HG03457 (cell line): ENCODE measurements around the gene SEMA3C.
A peak's percentile ranks its signal among the peaks of the same experiment; 100 is the strongest.

Experiments used
- ATAC-seq: cut with Tn5 transposase; IDR thresholded peaks from one replicate; pipeline ENCODE4 v1.9.1; 2021; ENCODE audit warnings: moderate number of reproducible peaks; ENCODE audit not compliant: unreplicated experiment

The SEMA3C gene

GRCh38 chr7:80918909-80919721 lies at the start of gene SEMA3C:
SEMA3C (minus strand) TSS chr7:80919051; CDS start chr7:80916781, 2,270 bp downstream.
- peak; percentile 49 for ATAC-seq

GRCh38 chr7:80968606-80969005 lies 49.8 kb upstream of the SEMA3C start:
- ATAC-seq = no peak

DNA sequence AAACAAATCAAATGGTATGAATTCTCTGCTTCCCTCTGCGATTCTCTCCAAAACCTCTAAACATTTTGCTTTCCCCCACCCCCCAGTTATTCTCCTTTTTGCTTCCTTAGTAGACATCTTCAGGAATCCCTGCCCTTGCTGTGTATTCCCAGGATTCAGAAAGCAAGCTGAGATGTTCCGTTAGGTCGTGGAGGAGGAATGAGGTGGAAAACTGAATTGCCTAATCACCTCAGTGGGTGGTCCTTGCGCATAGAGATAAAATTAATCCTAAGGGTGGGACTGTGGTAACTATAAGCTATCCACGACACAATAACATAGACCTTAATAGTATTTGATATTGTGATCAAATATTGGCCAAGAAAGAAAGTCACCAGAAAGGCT lies 49.1 kb upstream of the SEMA3C start:
- no peak for ATAC-seq

GRCh38 chr7:80967071-80967916 lies 48.4 kb upstream of the SEMA3C start:
- ATAC-seq = no peak

DNA sequence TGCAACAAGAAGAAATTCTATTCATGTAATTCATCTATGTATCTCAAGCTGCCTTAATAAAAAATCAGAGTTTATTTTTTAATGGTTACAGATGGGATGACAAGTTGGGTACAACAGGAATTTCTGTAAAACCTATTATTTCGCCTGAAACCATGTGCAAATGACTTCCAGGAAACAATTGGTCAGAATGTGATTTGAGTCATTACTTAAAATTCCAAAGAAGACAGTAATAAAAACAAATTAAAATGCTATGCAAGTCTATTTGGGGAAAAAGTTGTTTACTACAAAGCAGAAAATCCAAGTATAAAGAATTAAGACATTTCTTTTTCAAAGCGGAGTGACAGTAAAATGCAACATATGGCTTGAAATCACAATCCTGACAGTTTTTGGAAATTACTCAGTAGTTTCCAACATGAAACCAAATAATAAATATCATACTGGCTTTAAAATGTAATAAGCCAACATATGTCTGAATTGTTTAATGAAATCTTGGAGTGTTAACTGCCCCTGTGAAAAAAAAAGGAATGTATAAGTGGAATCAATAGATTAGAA lies 41.5 kb upstream of the SEMA3C start:
- ATAC-seq = no peak

GRCh38 chr7:80957226-80957777 lies 38.5 kb upstream of the SEMA3C start:
- ATAC-seq = no peak

DNA sequence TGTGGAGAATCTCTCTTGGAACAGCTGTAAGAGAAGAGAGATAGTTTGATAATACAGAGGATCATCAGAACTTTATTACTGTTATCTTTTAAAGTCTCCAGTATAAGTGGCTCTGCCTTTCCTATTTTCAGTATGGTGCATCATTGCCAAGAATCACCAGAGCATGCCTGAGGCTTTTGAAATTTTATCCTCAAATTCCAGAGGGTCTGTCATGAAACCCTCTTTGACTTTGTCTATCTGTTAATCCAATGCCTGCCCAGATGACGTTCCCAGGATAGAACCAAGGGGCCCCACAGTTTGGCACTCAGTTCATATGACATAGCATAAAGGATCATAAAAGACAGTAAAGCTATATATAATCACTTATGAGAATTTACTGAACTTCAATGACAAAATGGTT lies 35.3 kb upstream of the SEMA3C start:
- no peak for ATAC-seq

DNA sequence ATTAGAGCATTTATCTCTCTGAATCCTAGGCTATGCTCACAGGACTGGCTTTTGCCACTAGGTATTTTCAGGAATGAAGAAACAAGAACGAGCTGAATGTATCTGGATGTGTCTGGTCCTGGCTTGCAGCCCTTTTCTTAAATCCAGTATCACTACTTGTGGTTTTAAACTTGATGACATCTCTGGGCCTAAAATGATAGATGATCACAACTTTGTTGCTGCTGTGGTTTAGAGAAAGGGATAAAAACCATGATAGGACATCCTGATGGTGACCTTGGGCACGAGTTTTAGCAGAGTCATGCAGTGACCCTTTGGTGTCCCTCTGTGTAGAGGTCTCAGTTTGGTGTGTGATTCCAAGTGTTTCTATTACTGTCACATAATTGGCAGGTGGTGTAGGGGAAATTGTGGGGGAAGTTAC lies 31.7 kb upstream of the SEMA3C start:
- ATAC-seq = no peak

DNA sequence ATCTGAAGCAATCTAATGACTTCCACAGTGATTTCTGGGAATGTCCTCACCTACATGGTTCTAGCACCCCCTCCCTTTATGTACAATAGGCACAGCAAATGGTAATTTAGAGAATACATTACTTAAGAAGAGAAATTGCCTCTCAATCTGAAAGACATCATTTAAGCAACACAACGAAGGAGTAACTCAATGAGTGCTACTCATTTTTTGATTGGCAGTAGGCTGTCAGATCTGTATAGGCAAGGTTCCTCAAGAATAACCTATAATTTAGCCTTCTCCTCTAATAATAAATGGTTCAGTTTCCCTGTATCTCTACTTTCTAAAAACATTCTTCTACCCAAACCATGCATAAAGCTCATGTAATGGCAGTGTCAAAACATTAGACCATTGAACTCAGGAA lies 30.6 kb upstream of the SEMA3C start:
- no peak for ATAC-seq

DNA sequence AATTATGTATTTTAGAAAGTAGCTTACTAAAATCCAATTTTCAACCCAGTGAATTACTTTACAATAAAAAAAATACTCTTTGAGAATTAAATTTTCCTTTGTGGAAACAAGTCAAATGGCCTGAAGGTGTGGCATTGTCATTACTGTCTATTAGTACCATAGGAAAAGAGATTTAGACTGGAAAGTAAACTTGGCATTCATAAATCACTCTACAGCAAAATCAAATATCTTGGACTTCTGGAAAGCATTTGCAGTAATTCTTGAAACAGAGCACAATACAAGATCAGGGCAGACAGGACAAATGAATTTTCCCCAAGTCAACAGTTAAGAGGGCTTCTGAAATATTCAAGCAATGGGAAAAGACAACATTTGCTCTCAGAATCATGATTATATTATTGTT lies 28.0 kb upstream of the SEMA3C start:
- no peak for ATAC-seq

DNA sequence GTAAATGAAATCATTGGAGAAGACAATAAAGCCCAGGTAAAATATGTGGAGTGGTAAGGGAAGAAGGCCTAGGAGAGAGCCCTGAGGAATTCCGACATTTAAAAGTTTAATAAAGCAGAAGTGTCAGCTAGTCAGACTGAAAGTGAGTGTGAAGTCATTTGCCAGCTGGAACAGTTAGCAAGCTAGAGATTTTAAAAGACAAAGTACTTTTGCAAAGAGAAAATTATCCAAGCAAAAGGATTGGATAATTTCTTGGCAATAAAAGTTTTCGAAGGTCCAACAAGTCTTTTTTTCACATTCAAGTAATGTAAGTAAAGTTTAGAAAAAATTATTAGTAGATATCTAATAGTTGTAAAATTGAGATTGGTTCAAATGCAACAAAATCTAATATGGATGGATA lies 27.1 kb upstream of the SEMA3C start:
- no peak for ATAC-seq

GRCh38 chr7:80943342-80943741 lies 24.5 kb upstream of the SEMA3C start:
- no peak for ATAC-seq

GRCh38 chr7:80942261-80943041 lies 23.6 kb upstream of the SEMA3C start:
- ATAC-seq = no peak

DNA sequence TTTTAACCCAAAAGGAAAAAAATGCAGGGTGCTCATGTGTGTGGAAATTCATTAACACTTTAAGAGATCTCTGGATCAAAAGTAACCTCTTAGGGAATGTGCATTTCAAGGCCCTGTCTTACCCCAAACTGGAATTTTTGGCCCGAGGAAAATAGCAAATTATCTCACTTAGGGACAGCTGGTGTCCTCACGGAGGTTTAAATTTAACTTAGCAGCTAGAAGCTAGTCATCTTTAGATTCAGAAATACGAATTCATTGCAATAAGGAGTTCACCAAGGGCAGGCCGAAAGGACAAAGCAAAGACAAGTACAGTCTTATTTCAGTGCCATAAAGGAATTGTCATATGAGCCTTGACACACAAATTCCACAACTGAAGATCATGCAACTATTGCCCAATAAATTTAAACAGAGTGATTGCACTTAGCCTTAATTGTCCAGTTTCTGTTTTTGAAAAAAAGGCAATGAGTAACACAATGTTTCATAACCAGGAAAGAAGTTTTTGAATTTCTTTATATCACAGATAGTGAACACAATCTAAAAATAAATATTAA lies 22.4 kb upstream of the SEMA3C start:
- ATAC-seq = no peak

DNA sequence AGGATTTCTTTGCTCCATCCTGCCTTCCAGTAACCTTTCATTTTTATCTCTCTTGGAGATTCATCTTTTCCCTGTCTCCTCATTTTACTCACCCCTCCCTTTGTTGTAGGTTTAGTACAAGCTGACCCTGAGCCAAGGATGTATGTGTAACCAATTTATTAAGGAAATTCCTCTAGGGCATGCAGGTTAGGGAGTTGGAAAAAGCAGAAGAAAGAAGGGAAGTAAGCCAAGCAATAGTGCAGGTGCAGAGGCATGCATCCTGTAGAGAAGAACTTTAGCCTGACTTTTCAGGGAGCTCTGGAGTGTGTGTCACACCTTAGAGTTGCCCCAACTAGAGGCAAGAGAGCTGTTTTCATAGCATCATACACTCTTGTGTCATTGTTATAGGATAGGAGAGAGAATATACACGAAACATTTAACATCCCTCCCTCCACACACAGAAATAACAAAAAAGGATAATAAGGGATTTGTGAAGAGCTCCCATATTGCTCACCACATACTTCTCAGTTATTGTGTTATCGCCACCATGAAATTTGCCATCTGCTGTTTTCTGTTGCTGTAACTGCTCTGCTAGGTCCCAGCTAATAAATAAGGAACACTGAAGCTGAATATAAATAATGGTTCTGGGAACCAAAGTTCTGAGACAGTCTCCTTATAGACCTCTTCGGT lies 21.8 kb upstream of the SEMA3C start:
- no peak for ATAC-seq

DNA sequence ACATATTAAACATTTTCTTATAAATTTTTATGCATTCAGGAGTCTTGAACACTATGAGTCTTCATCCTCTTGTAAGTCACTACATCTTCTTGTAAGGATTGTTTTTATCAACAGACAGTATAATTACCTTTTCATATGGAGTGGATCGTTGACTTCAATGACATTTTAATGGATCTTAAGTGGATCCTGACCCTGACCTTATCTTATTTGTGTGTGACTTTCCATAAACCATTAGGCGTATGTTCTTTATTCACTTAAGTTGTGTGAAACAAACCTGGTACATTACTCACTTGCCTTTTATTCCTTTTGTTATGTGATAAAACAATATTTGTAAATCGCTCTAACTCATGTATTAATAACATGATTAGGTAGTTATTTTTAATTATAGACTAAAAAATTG lies 18.5 kb upstream of the SEMA3C start:
- ATAC-seq = no peak

GRCh38 chr7:80935991-80936780 lies 17.3 kb upstream of the SEMA3C start:
- no peak for ATAC-seq

DNA sequence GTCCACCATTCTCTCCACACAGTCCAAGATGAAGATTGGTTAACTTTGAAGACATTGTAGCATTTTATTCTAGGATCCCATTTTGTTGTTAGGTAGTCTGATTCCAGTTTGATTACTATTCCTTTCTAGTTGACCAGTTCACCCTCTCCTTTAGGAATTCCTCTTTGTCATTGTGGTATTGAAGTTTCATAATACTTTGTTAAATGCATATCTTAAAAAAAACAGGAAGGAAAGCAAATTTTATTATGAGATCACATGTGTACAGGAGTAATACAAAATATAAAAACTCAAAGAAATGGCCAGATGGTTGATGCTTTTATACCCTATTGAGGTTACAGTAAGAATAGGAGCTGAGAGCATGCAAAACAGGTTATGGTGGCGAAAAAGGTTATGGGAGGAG lies 15.5 kb upstream of the SEMA3C start:
- no peak for ATAC-seq

GRCh38 chr7:80932536-80932935 lies 13.7 kb upstream of the SEMA3C start:
- no peak for ATAC-seq
